GM23338 (cell line): ENCODE measurements around the gene SYT9. TPM values are rescaled to one million over a fixed set of nuclear protein-coding genes. Genes with fewer than 3 reads are reported as not detected.

Source experiments
- ATAC-seq: fragments of 200-7000 bp; cut with Tn5 transposase; 3 replicates; pipeline ENCODE4 v1.9.1; 2020
- DNase-seq: peaks from one replicate; pipeline ENCODE4 v3.0.0-alpha.2; 2015; ENCODE audit warnings: low spot score
- H2AFZ ChIP-seq: fragments of 200-600 bp; sonication (generic); 2 replicates; pipeline ENCODE4 v1.8.0; 2016; ENCODE audit warnings: antibody characterized with exemption, mild to moderate bottlenecking, moderate library complexity
- H3F3A ChIP-seq: fragments of 200-600 bp; sonication (generic); replicated peaks from 2 replicates; pipeline ENCODE4 v1.8.0; 2017; ENCODE audit warnings: antibody characterized with exemption, mixed run types, low read depth
- H3K27ac ChIP-seq: fragments of 200-600 bp; sonication (generic); 2 replicates; pipeline ENCODE4 v1.6.1; 2016; ENCODE audit warnings: low read depth
- H3K27me3 ChIP-seq: fragments of 200-600 bp; sonication (generic); 2 replicates; pipeline ENCODE4 v1.8.0; 2016; ENCODE audit warnings: mild to moderate bottlenecking, mixed run types, moderate library complexity; ENCODE audit not compliant: insufficient read depth
- H3K36me3 ChIP-seq: fragments of 200-600 bp; sonication (generic); 2 replicates; pipeline ENCODE4 v1.8.0; 2016; ENCODE audit warnings: mild to moderate bottlenecking; ENCODE audit not compliant: insufficient read depth
- H3K4me1 ChIP-seq: fragments of 200-600 bp; sonication (generic); 2 replicates; pipeline ENCODE4 v1.8.0; 2016; ENCODE audit warnings: mild to moderate bottlenecking, moderate library complexity; ENCODE audit not compliant: insufficient read depth
- H3K4me2 ChIP-seq: fragments of 200-600 bp; sonication (generic); 2 replicates; pipeline ENCODE4 v1.7.1; 2017; ENCODE audit warnings: mixed run types
- H3K4me3 ChIP-seq: fragments of 200-600 bp; sonication (generic); 2 replicates; pipeline ENCODE4 v1.6.1; 2016; ENCODE audit warnings: mixed run types
- H3K79me2 ChIP-seq: fragments of 200-600 bp; sonication (generic); replicated peaks from 2 replicates; pipeline ENCODE4 v1.8.0; 2017; ENCODE audit warnings: mild to moderate bottlenecking; ENCODE audit not compliant: insufficient read depth
- H3K9me2 ChIP-seq: fragments of 200-600 bp; sonication (generic); 2 replicates; pipeline ENCODE4 v1.8.0; 2017; ENCODE audit not compliant: insufficient read depth
- H4K20me1 ChIP-seq: fragments of 200-600 bp; sonication (generic); replicated peaks from 2 replicates; pipeline ENCODE4 v1.8.0; 2017; ENCODE audit warnings: mild to moderate bottlenecking; ENCODE audit not compliant: insufficient read depth
- H3K27ac Mint-ChIP-seq: 2 replicates; pipeline ENCODE4 v1.8.0; 2020; ENCODE audit warnings: inconsistent platforms, mild to moderate bottlenecking, moderate library complexity, mixed read lengths
- H3K27me3 Mint-ChIP-seq: 3 replicates; pipeline ENCODE4 v1.8.0; 2022; ENCODE audit warnings: low read depth, mild to moderate bottlenecking, moderate library complexity, mixed read lengths, inconsistent platforms; ENCODE audit not compliant: insufficient read depth, poor library complexity
- H3K36me3 Mint-ChIP-seq: 3 replicates; pipeline ENCODE4 v1.8.0; 2021; ENCODE audit warnings: low read depth, mild to moderate bottlenecking, inconsistent platforms, moderate library complexity, mixed read lengths
- H3K4me1 Mint-ChIP-seq: 3 replicates; pipeline ENCODE4 v1.8.0; 2020; ENCODE audit warnings: mild to moderate bottlenecking, inconsistent platforms, mixed read lengths
- H3K4me3 Mint-ChIP-seq: 3 replicates; pipeline ENCODE4 v1.8.0; 2021; ENCODE audit warnings: moderate library complexity, mild to moderate bottlenecking, inconsistent platforms, mixed read lengths
- H3K9me3 Mint-ChIP-seq: 3 replicates; pipeline ENCODE4 v1.8.0; 2020; ENCODE audit warnings: moderate library complexity, mild to moderate bottlenecking, inconsistent platforms, mixed read lengths
- CTCF ChIP-seq, 2 experiments: fragments of 200-600 bp in 1 of 2; sonication (generic) in 1 of 2; conservative IDR thresholded peaks; 2 replicates each; pipeline versions ENCODE4 v1.5.1 to v1.6.1; 2016 to 2017; ENCODE audit warnings: antibody characterized with exemption in 2 of 2, low read depth in 2 of 2, mild to moderate bottlenecking in 2 of 2, moderate library complexity in 1 of 2
- ETS1 ChIP-seq: IDR thresholded peaks from 2 replicates; pipeline ENCODE4 v1.6.1; 2016; ENCODE audit warnings: antibody characterized with exemption
- EZH2 ChIP-seq: fragments of 200-600 bp; sonication (generic); IDR thresholded peaks from one replicate; pipeline ENCODE4 v1.8.0; 2017; ENCODE audit warnings: antibody characterized with exemption, mild to moderate bottlenecking, low read depth; ENCODE audit not compliant: unreplicated experiment
- EZH2phosphoT487 ChIP-seq: fragments of 200-600 bp; sonication (generic); IDR thresholded peaks from one replicate; pipeline ENCODE4 v1.8.1; 2018; ENCODE audit warnings: antibody characterized with exemption; ENCODE audit not compliant: unreplicated experiment
- JUNB ChIP-seq: IDR thresholded peaks from one replicate; pipeline ENCODE4 v1.6.1; 2016; ENCODE audit warnings: antibody characterized with exemption; ENCODE audit not compliant: unreplicated experiment
- NANOG ChIP-seq: IDR thresholded peaks from 2 replicates; pipeline ENCODE4 v1.6.1; 2016; ENCODE audit warnings: antibody characterized with exemption, borderline replicate concordance
- POLR2AphosphoS5 ChIP-seq: IDR thresholded peaks from 2 replicates; pipeline ENCODE4 v1.6.1; 2016; ENCODE audit warnings: antibody characterized with exemption, low read depth
- STAT1 ChIP-seq: IDR thresholded peaks from one replicate; pipeline ENCODE4 v1.6.1; 2016; ENCODE audit warnings: antibody characterized with exemption; ENCODE audit not compliant: unreplicated experiment
- ZNF114 ChIP-seq: fragments of 250-450 bp; sonication (Bioruptor Pico); IDR thresholded peaks from 2 replicates; pipeline ENCODE4 v1.5.0; 2020; ENCODE audit warnings: mild to moderate bottlenecking, moderate library complexity
- ZNF331 ChIP-seq: fragments of 250-450 bp; sonication (Bioruptor Pico); IDR thresholded peaks from 2 replicates; pipeline ENCODE4 v1.5.0; 2020; ENCODE audit warnings: low read depth, mild to moderate bottlenecking, moderate library complexity
- polyA plus RNA-seq: library from polyadenylated mRNA; unstranded; fragments of >200 nt; fragmentation: Nextera tagmentation; extraction: Ambion mirVana; gene quantifications from 2 replicates; pipeline ENCODE4 v1.2.1, GENCODE V29; 2016
- total RNA-seq: library from RNA; depleted of rRNA; stranded (reverse); fragments of >200 nt; shearing (Covaris generic); gene quantifications from 2 replicates; pipeline ENCODE4 v1.2.3, GENCODE V29; 2014

SYT9 gene
- total and polyA plus RNA-seq, 2 experiments from 2014 or later: 0.91 to 2.4 TPM

GRCh38 chr11:7444091-7444981 lies 192.6 kb downstream of the SYT9 start (continued):
- TF ChIP-seq CTCF (conservative IDR thresholded peaks at IDR 0.05; ENCODE audit: low read depth in 2 of 2) (no peak), ZNF331 (no peak), EZH2 (no peak)

- Histone ChIP-seq H3K4me3 (no peak overlapping the region), H3K9me2 (no peaks in the 10 kb centered on the region), H3F3A (no peaks in the 10 kb centered on the region), H3K4me1 (no peaks in the 10 kb centered on the region), H2AFZ (no peak overlapping the region), H3K79me2 (no peaks in the 10 kb centered on the region), H3K4me2 (no peak overlapping the region), H4K20me1 (no peaks in the 10 kb centered on the region), H3K27ac (no peak overlapping the region), H3K36me3 (no peaks in the 10 kb centered on the region), H3K27me3 (no peaks in the 10 kb centered on the region)
- DNase-seq: no peak
- peaks cover 3% of the 10 kb centered on the region; the same call in 1 of the 3 replicates for H3K9me3 Mint-ChIP-seq
- no peak for ATAC-seq
- no peaks in the 10 kb centered on the region for H3K36me3 Mint-ChIP-seq
- H3K27me3 Mint-ChIP-seq: no peaks in the 10 kb centered on the region
- TF ChIP-seq POLR2AphosphoS5 (no peak), EZH2phosphoT487 (no peak), JUNB (no peak), ZNF114 (CRISPR knock-in tag) (no peak), ETS1 (no peak), STAT1 (no peak), EZH2 (no peak), NANOG (no peak)
- H3K4me3 Mint-ChIP-seq: no peak overlapping the region
- H3K4me1 Mint-ChIP-seq: peaks cover 6% of the 10 kb centered on the region; the same call in 2 of the 3 replicates
- H3K27ac Mint-ChIP-seq: no peak overlapping the region
Observed at GRCh38 chr11:7445564-7445963, 193.9 kb downstream of the SYT9 start.

GRCh38 chr11:7448201-7448600 lies 196.5 kb downstream of the SYT9 start:
- Histone ChIP-seq H3K4me1 (peaks cover 8% of the 10 kb centered on the region), H4K20me1 (no peaks in the 10 kb centered on the region), H3K4me2 (no peak overlapping the region), H3K27me3 (no peaks in the 10 kb centered on the region), H3K9me2 (no peaks in the 10 kb centered on the region), H3K36me3 (no peaks in the 10 kb centered on the region), H3K79me2 (no peaks in the 10 kb centered on the region), H3F3A (no peaks in the 10 kb centered on the region), H2AFZ (0 out of 2 replicates have a peak overlapping the region, but pooled peaks have one; percentile 34), H3K4me3 (no peak overlapping the region), H3K27ac (no peak overlapping the region)
- Mint-ChIP-seq H3K27ac (no peak overlapping the region), H3K36me3 (no peaks in the 10 kb centered on the region), H3K27me3 (peaks cover 4% of the 10 kb centered on the region), H3K4me3 (no peak overlapping the region), H3K4me1 (peaks cover 15% of the 10 kb centered on the region), H3K9me3 (peaks cover 3% of the 10 kb centered on the region; the same call in 1 of the 3 replicates)
- TF ChIP-seq EZH2phosphoT487 (no peak), CTCF (conservative IDR thresholded peaks at IDR 0.05; ENCODE audit: low read depth in 2 of 2) (peak; percentile 51 to 74), JUNB (no peak), ETS1 (no peak), NANOG (no peak)
- DNase-seq (peak; percentile 62), ATAC-seq (peak; percentile 84)
